ENCODE measurements around the gene TLE5. TPM values are rescaled to one million over a fixed set of nuclear protein-coding genes. Genes with fewer than 3 reads are reported as not detected.

Gene TLE5
- total RNA-seq, 1 donor from 2014 or later, result 302 TPM

DNA sequence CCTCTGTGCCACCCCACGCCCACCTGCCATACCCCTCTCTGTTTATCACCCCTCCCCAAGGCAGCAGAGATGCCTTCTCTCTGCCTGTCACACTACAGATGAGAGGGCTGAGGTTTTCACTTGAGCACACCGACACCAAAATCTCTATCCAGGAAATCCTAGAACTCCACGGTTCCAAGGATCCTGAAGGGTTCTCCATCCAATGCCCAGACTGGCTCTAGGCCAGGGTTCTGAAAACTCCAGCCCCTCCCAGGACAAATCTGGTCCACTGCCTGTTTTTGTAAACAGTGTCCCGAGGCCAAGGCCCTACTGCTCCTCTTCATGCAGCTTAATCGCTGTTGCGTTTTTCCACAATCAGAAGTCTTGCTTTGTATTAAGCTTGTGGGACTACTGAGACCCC, 53.3 kb downstream of the TLE5 start:
- no peaks in the 10 kb centered on the region for H3K36me3 Mint-ChIP-seq
- no peaks in the 10 kb centered on the region for H3K9me3 Mint-ChIP-seq
- H3K27ac Mint-ChIP-seq, result no peak overlapping the region

DNA sequence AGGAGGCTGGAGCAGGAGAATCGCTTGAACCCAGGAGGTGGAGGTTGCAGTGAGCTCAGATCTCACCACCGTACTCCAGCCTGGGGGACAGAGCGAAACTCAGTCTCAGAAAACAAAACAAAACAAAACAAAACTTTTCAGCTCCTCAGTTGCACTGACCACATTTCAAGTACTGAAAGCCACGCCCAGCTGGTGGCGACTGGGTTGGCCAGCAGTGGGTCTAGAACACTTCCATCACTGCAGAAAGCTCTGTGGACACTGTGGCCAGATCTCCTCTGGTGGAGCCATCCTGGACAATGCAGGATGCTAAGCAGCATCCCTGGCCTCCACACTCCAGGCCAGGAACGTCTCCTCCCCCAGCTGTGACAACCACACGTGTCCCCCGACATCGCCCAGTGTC, 54.3 kb downstream of the TLE5 start:
- Mint-ChIP-seq H3K4me3 (no peak overlapping the region), H3K27ac (no peak overlapping the region), H3K27me3 (no peaks in the 10 kb centered on the region), H3K36me3 (no peaks in the 10 kb centered on the region), H3K4me1 (ENCODE audit: unreplicated experiment) (peaks cover 1% of the 10 kb centered on the region), H3K9me3 (no peaks in the 10 kb centered on the region)
- DNase-seq (ENCODE audit: extremely low spot score, unreplicated experiment), result no peak
- TF ChIP-seq, protein P1, sequence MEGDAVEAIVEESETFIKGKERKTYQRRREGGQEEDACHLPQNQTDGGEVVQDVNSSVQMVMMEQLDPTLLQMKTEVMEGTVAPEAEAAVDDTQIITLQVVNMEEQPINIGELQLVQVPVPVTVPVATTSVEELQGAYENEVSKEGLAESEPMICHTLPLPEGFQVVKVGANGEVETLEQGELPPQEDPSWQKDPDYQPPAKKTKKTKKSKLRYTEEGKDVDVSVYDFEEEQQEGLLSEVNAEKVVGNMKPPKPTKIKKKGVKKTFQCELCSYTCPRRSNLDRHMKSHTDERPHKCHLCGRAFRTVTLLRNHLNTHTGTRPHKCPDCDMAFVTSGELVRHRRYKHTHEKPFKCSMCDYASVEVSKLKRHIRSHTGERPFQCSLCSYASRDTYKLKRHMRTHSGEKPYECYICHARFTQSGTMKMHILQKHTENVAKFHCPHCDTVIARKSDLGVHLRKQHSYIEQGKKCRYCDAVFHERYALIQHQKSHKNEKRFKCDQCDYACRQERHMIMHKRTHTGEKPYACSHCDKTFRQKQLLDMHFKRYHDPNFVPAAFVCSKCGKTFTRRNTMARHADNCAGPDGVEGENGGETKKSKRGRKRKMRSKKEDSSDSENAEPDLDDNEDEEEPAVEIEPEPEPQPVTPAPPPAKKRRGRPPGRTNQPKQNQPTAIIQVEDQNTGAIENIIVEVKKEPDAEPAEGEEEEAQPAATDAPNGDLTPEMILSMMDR (conservative IDR thresholded peaks at IDR 0.05), result no peak

More for the DNA sequence above, 53.3 kb downstream of the TLE5 start:
- TF ChIP-seq, protein P1 (conservative IDR thresholded peaks at IDR 0.05), result no peak
- Mint-ChIP-seq H3K4me3 (no peak overlapping the region), H3K27me3 (no peaks in the 10 kb centered on the region), H3K4me1 (ENCODE audit: unreplicated experiment) (peaks cover 5% of the 10 kb centered on the region)
- no peak for DNase-seq (ENCODE audit: extremely low spot score, unreplicated experiment)

DNA sequence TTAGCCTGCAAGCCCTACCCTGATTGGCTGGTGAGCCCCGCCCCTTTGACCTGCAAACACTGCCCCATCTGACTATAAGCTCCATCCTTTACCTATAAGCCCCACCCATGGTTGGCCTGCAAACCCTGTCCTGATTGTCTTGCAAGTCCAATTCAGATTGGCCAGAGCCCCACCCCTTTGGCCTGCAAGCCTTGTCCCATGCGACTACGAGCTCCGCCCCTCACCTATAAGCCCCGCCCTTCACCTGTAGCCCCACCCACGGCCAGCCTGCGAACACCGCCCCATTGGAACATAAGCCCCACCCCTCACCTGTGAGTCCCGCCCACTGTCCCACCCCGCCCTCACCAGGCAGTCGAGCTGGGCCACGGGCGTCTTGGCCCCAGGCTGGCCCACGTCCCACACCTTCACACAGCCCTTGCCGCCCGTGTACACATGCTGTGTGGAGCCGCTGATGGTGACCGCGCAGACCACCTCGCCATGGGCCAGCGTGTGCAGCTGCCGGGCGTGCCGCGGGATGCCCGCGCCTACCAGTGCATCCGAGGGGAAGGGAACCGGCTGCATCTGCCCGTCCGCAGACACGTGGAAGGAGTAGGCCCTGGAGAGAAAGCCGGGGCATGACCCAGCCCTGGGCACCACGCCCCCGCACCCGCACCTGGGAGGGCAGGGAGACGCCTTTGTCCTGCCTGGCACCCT, 56.1 kb downstream of the TLE5 start:
- Mint-ChIP-seq H3K27ac (no peak overlapping the region), H3K4me1 (ENCODE audit: unreplicated experiment) (no peaks in the 10 kb centered on the region), H3K9me3 (no peaks in the 10 kb centered on the region), H3K4me3 (no peak overlapping the region), H3K27me3 (no peaks in the 10 kb centered on the region), H3K36me3 (no peaks in the 10 kb centered on the region)
- TF ChIP-seq, protein P1 (conservative IDR thresholded peaks at IDR 0.05), result no peak
- no peak for DNase-seq (ENCODE audit: extremely low spot score, unreplicated experiment)

DNA sequence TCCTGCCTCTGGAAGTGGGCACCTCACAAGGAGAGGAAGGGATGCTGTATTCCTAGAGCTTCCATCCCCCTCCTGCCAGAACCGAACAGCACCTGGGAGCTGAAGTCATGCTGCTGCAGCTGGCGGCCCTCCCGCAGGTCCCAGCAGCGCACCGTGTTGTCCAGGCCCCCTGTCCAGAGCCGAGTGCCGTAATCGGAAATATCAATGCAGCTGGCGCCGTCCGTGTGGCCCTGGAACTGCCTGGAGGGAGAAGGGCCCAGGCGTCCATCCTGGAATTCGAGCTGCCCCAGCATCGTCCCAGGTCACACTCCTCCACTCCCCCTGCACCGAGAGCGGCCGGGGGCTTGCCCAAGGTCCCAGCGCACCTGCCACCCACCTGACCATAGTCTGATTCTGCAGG, 57.0 kb downstream of the TLE5 start:
- Mint-ChIP-seq H3K4me1 (ENCODE audit: unreplicated experiment) (no peaks in the 10 kb centered on the region), H3K36me3 (no peaks in the 10 kb centered on the region), H3K9me3 (no peaks in the 10 kb centered on the region), H3K4me3 (no peak overlapping the region), H3K27me3 (no peaks in the 10 kb centered on the region), H3K27ac (no peak overlapping the region)
- TF ChIP-seq, protein P1 (conservative IDR thresholded peaks at IDR 0.05), result no peak
- DNase-seq (ENCODE audit: extremely low spot score, unreplicated experiment), result no peak

DNA sequence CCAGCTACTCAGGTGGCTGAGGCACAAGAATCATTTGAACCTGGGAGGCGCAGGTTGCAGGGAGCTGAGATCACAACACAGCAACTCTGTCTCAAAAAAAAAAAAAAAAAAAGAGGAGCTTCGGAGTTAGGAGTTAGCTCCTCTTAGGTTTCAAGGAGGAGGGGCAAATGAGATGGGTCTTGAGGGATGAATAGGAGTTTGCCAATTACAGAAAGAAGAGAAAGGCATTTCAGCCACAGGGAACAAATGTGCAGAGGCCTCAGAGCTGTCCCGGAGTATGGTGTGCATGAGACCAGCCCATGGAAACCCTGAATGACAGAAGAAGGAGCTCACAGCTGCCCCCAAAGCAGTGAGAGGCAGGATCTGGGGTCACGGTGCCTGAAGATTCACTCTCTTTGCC, 57.8 kb downstream of the TLE5 start:
- TF ChIP-seq, protein P1 (conservative IDR thresholded peaks at IDR 0.05), result no peak

More for the DNA sequence above, 57.8 kb downstream of the TLE5 start:
- Mint-ChIP-seq H3K4me3 (no peak overlapping the region), H3K27ac (no peak overlapping the region), H3K4me1 (ENCODE audit: unreplicated experiment) (no peaks in the 10 kb centered on the region), H3K27me3 (no peaks in the 10 kb centered on the region), H3K9me3 (no peaks in the 10 kb centered on the region), H3K36me3 (no peaks in the 10 kb centered on the region)
- no peak for DNase-seq (ENCODE audit: extremely low spot score, unreplicated experiment)

All from type B pancreatic cell (in vitro differentiated cells).